DND-41 (cell line): Measurements from ENCODE around the gene SMARCAD1.

Source experiments
- CTCF ChIP-seq: IDR thresholded peaks from 2 replicates; pipeline ENCODE4 v1.5.1; 2012; ENCODE audit warnings: borderline replicate concordance, low read length, moderate library complexity, mild to moderate bottlenecking; ENCODE audit not compliant: poor library complexity, severe bottlenecking; ENCODE audit errors: extremely low read depth
- EZH2 ChIP-seq: IDR thresholded peaks from 3 replicates; pipeline ENCODE4 v1.6.1; 2012; ENCODE audit warnings: borderline replicate concordance, low read depth, mild to moderate bottlenecking, moderate library complexity, low read length, inconsistent platforms; ENCODE audit not compliant: severe bottlenecking

- no peak for TF ChIP-seq CTCF
- no peak for TF ChIP-seq EZH2
Measured at GRCh38 chr4:94302191-94302590, 94.5 kb downstream of the SMARCAD1 start.
